IMR-90 (cell line): ENCODE results near the gene ALPP. TPM values are rescaled to one million over a fixed set of nuclear protein-coding genes. Genes with fewer than 3 reads are reported as not detected.
"Not testable (repeated sequence)": the region's sequence is repeated elsewhere in the genome, so short reads cannot be mapped to it uniquely, and the experiment has no call there.

ENCODE experiments used
- ATAC-seq: fragments of 200-7000 bp; cut with Tn5 transposase; 2 replicates; pipeline ENCODE4 v1.9.1; 2020; ENCODE audit warnings: low read depth, mild to moderate bottlenecking, moderate library complexity
- BruUV-seq: library from RNA; stranded (reverse); fragments of 400-500 nt; replicated peaks from 2 replicates; lab custom pipeline; 2021; lab: Mats Ljungman, UMichigan
- CTCF ChIA-PET: fragments of 300-600 bp; formaldehyde crosslinking; extraction: SDS; loops from one replicate; lab custom pipeline; 2021; ENCODE audit warnings: antibody characterized with exemption; lab: Yijun Ruan, JAX
- POLR2A ChIA-PET: fragments of 300-600 bp; sonication (Branson Sonifier 250); formaldehyde crosslinking; loops from one replicate; lab custom pipeline; 2022; ENCODE audit warnings: antibody characterized with exemption; ENCODE audit not compliant: unreplicated experiment; lab: Charles Lee
- DNase-seq: peaks from one replicate; pipeline ENCODE4 v3.0.0; 2013
- H2AFZ ChIP-seq: replicated peaks from 2 replicates; pipeline ENCODE3; 2013; ENCODE audit warnings: low read length, mild to moderate bottlenecking; ENCODE audit not compliant: poor library complexity
- H2AK5ac ChIP-seq: 2 replicates; pipeline ENCODE4 v1.6.1; 2013; ENCODE audit warnings: low read depth, low read length, inconsistent platforms
- H2AK9ac ChIP-seq: replicated peaks from 2 replicates; pipeline ENCODE3; 2013; ENCODE audit warnings: mild to moderate bottlenecking, low read depth, low read length, moderate library complexity; ENCODE audit not compliant: poor library complexity
- H2BK120ac ChIP-seq: 2 replicates; pipeline ENCODE4 v1.6.1; 2013; ENCODE audit warnings: low read depth, low read length, inconsistent platforms
- H2BK15ac ChIP-seq: 3 replicates; pipeline ENCODE4 v1.6.1; 2013; ENCODE audit warnings: low read depth, low read length, inconsistent platforms
- H2BK20ac ChIP-seq: 2 replicates; pipeline ENCODE4 v1.6.1; 2013; ENCODE audit warnings: low read depth, mild to moderate bottlenecking, inconsistent platforms, low read length, moderate library complexity
- H2BK5ac ChIP-seq: 2 replicates; pipeline ENCODE4 v1.6.1; 2013; ENCODE audit warnings: mild to moderate bottlenecking, low read depth, low read length, inconsistent platforms; ENCODE audit not compliant: poor library complexity, severe bottlenecking
- H3K14ac ChIP-seq: replicated peaks from 2 replicates; pipeline ENCODE4 v1.6.1; 2013; ENCODE audit warnings: low read depth, low read length, inconsistent platforms
- H3K18ac ChIP-seq: 2 replicates; pipeline ENCODE4 v1.6.1; 2013; ENCODE audit warnings: low read depth, low read length, control low read depth
- H3K23ac ChIP-seq: 2 replicates; pipeline ENCODE4 v1.6.1; 2013; ENCODE audit warnings: low read depth, low read length, inconsistent platforms
- H3K27ac ChIP-seq: 2 replicates; pipeline ENCODE4 v1.5.1; 2013; ENCODE audit warnings: mild to moderate bottlenecking, control low read depth, low read length; ENCODE audit not compliant: insufficient read depth
- H3K27me3 ChIP-seq: 2 replicates; pipeline ENCODE4 v1.6.1; 2013; ENCODE audit warnings: low read length; ENCODE audit not compliant: control insufficient read depth, insufficient read depth
- H3K36me3 ChIP-seq: 2 replicates; pipeline ENCODE4 v1.6.1; 2013; ENCODE audit warnings: low read length, mixed read lengths; ENCODE audit not compliant: control insufficient read depth, insufficient read depth
- H3K4ac ChIP-seq: 2 replicates; pipeline ENCODE4 v1.6.1; 2013; ENCODE audit warnings: low read depth, low read length, inconsistent platforms
- H3K4me1 ChIP-seq: 2 replicates; pipeline ENCODE4 v1.6.1; 2013; ENCODE audit warnings: low read length, mixed read lengths; ENCODE audit not compliant: control insufficient read depth, insufficient read depth
- H3K4me2 ChIP-seq: 2 replicates; pipeline ENCODE4 v1.6.1; 2013; ENCODE audit warnings: low read depth, mild to moderate bottlenecking, control low read depth, low read length, moderate library complexity
- H3K4me3 ChIP-seq: 2 replicates; pipeline ENCODE4 v1.5.1; 2013; ENCODE audit warnings: low read depth, mild to moderate bottlenecking, control low read depth, low read length, moderate library complexity; ENCODE audit not compliant: insufficient read depth
- H3K56ac ChIP-seq: 2 replicates; pipeline ENCODE4 v1.6.1; 2013; ENCODE audit warnings: low read length, inconsistent platforms; ENCODE audit not compliant: insufficient read depth; ENCODE audit errors: extremely low read depth
- H3K79me1 ChIP-seq, 2 experiments: 2 replicates each; pipeline ENCODE4 v1.6.1; 2013; ENCODE audit warnings: low read length in 2 of 2, inconsistent platforms in 1 of 2, low read depth in 1 of 2
- H3K9ac ChIP-seq: 2 replicates; pipeline ENCODE4 v1.6.1; 2013; ENCODE audit warnings: low read depth, low read length, control low read depth
- H3K9me1 ChIP-seq: 2 replicates; pipeline ENCODE4 v1.6.1; 2013; ENCODE audit warnings: low read length, inconsistent platforms; ENCODE audit not compliant: insufficient read depth
- H3K9me3 ChIP-seq: 2 replicates; pipeline ENCODE4 v1.6.1; 2013; ENCODE audit warnings: low read length; ENCODE audit not compliant: control insufficient read depth, insufficient read depth
- H4K20me1 ChIP-seq: 2 replicates; pipeline ENCODE4 v1.6.1; 2013; ENCODE audit warnings: low read length, inconsistent platforms; ENCODE audit not compliant: insufficient read depth
- H4K5ac ChIP-seq: 2 replicates; pipeline ENCODE4 v1.6.1; 2013; ENCODE audit warnings: mild to moderate bottlenecking, low read depth, low read length, control low read depth
- H4K8ac ChIP-seq, 2 experiments: 2 replicates each; pipeline ENCODE4 v1.6.1; 2013; ENCODE audit warnings: low read depth in 2 of 2, low read length in 2 of 2, control low read depth in 1 of 2, inconsistent platforms in 1 of 2
- H4K91ac ChIP-seq: 2 replicates; pipeline ENCODE4 v1.6.1; 2013; ENCODE audit warnings: low read depth, low read length, inconsistent platforms; ENCODE audit not compliant: insufficient read depth
- WGBS, 2 experiments: methylation state at CpG; one replicate each; pipeline versions ENCODE4 v1.1.5 to v1.1.7; 2013; ENCODE audit warnings: missing lambda C conversion rate in 2 of 2; ENCODE audit not compliant: insufficient read length in 1 of 2; ENCODE audit errors: extremely low coverage in 2 of 2; 5-methylcytosine and 5-hydroxymethylcytosine counted together
- dilution Hi-C: fragments of 300-500 bp; cut with HindIII; formaldehyde crosslinking; loops from one replicate; pipeline ENCODE4 v1.14.3; 2018; ENCODE audit warnings: low sequenced_read_pairs; ENCODE audit not compliant: unreplicated experiment
- in situ Hi-C: fragments of 300-500 bp; cut with MboI; formaldehyde crosslinking; loops from 3 replicates; pipeline ENCODE4 v1.14.3; 2019; ENCODE audit warnings: low sequenced_read_pairs, inconsistent platforms, mixed read lengths
- intact Hi-C: fragments of 100-400 bp; cut with micrococcal nuclease; formaldehyde crosslinking; loops from 2 replicates; pipeline ENCODE4 v1.10.0; 2022
- polyA plus RNA-seq, 3 experiments: library from polyadenylated mRNA; depleted of rRNA; stranded (reverse); fragments of >200 nt; gene quantifications; 2 replicates each; pipeline ENCODE4 v1.2.3, GENCODE V29; 2012; ENCODE audit warnings: low replicate concordance in 1 of 3
- total RNA-seq: library from RNA; depleted of rRNA; stranded (reverse); fragments of >200 nt; gene quantifications from 2 replicates; pipeline ENCODE4 v1.2.3, GENCODE V29; 2012

ALPP gene
- total and polyA plus RNA-seq, 2 of the 4 experiments (the other 2 are of a cell fraction): not detected

GRCh38 chr2:232409617-232410016 is 31.1 kb downstream of the ALPP start:
- in situ Hi-C loops, H2BK120ac ChIP-seq, CTCF ChIA-PET, POLR2A ChIA-PET, intact Hi-C loops, H4K91ac ChIP-seq, H3K4me3 ChIP-seq, H3K36me3 ChIP-seq, H3K9me1 ChIP-seq, H2BK15ac ChIP-seq, BruUV-seq, H2BK20ac ChIP-seq, H4K5ac ChIP-seq, H2AK9ac ChIP-seq, H2BK5ac ChIP-seq, H3K9ac ChIP-seq, H3K56ac ChIP-seq, H3K4me1 ChIP-seq, H2AFZ ChIP-seq, H3K4me2 ChIP-seq, H3K23ac ChIP-seq, H3K4ac ChIP-seq, H3K18ac ChIP-seq, H3K27ac ChIP-seq, ATAC-seq, H3K9me3 ChIP-seq, dilution Hi-C loops, H3K79me1 ChIP-seq, H4K20me1 ChIP-seq, H4K8ac ChIP-seq, H3K14ac ChIP-seq, DNase-seq, H2AK5ac ChIP-seq: not testable (repeated sequence)
- peaks cover 28% of the 10 kb centered on the region for H3K27me3 ChIP-seq
- 61% methylated on average over 5 of the region's 40 CpGs; no CpG with 5 or more reads in 1 of the 2 experiments for WGBS, 2 experiments
